Stomach smooth muscle (tissue), 2 donors: ENCODE measurements around the gene GRM4.

ENCODE experiments used
- H3K27ac ChIP-seq: one replicate; pipeline ENCODE4 v1.7.0; 2013; ENCODE audit warnings: mild to moderate bottlenecking, low read length, inconsistent platforms
- H3K27me3 ChIP-seq, 2 donors: one replicate each; pipeline ENCODE4 v1.7.0; 2013; ENCODE audit warnings: low read length in 2 of 2; ENCODE audit not compliant: insufficient read depth in 2 of 2, control insufficient read depth in 1 of 2
- H3K36me3 ChIP-seq, 2 donors: one replicate each; pipeline ENCODE4 v1.7.0; 2013; ENCODE audit warnings: low read length in 2 of 2; ENCODE audit not compliant: control insufficient read depth in 2 of 2, insufficient read depth in 2 of 2
- H3K4me1 ChIP-seq: one replicate; pipeline ENCODE4 v1.7.0; 2013; ENCODE audit warnings: low read length; ENCODE audit not compliant: control insufficient read depth, insufficient read depth
- H3K4me3 ChIP-seq, 2 donors: one replicate each; pipeline ENCODE4 v1.7.0; 2013; ENCODE audit warnings: low read length in 2 of 2
- H3K9ac ChIP-seq, 2 donors: one replicate each; pipeline ENCODE4 v1.7.0; 2013; ENCODE audit warnings: low read length in 2 of 2, mild to moderate bottlenecking in 1 of 2
- H3K9me3 ChIP-seq, 2 donors: one replicate each; pipeline ENCODE4 v1.7.0; 2013; ENCODE audit warnings: low read length in 2 of 2; ENCODE audit not compliant: control insufficient read depth in 2 of 2
- donor health status: healthy.
- donor health status: Pancreatic carcinoma.

GRM4 gene

DNA sequence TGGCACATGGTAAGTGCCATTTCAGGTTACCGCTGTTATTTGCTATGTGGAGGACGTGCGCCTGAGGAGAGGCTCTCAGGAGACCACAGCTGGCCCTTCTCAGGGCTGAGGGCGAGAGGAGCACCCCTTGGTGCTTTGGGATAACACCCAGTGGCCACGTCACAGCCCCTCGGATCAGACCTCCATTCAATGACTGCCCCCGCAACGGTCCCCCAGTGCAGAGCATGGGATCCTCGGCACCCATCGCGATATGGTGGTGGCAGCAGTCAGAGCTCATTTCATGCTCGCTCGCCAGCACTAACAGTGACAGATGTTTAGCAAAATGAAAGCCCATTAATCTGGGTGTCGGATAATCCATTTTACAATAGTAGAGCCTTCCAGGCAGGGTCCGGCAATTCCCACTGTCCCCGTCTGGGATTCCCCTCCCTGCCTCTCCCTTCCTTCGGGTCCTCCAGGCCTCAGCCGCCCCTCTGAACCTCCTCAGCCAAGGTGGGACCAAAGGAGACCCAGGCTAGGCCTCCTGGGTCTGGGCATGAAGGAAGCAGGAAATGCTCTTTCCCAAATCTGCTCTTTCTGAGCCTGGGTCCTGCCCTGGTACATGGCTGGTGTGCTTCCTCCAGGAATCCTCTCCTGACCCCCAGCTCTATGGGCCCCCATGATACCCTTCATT lies 117.1 kb downstream of the GRM4 start:
- Histone ChIP-seq H3K27ac (no peak overlapping the region), H3K4me1 (no peaks in the 10 kb centered on the region), H3K27me3 (peaks cover 0 to 1% of the 10 kb centered on the region in 2 donors), H3K9ac (no peak overlapping the region), H3K36me3 (no peaks in the 10 kb centered on the region), H3K9me3 (no peaks in the 10 kb centered on the region), H3K4me3 (no peak overlapping the region)

DNA sequence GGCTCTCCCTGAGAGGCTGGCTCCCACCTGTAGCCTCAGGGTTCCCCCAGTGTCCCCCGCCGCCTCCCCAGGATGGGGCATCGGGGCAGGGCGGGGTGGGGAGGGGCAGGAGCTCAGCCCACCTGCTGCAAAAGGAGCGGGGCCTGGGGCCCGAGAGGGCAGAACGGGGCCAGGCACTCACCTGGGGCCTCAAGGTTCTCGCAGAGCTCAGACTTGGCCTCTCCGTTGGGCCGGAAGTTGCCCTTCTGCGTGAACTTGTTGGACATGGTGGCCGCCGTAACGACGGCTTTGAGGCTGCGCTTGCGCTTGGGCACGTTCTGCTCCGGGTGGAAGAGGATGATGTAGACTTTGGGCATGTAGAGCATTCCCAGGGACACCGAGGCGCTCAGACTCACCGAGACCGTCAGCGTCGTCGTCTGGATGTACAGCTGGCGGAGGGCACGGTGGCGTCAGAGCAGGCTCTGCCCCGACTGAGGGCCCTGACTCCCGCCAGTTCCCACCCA lies 117.9 kb downstream of the GRM4 start:
- H3K9me3 ChIP-seq = no peaks in the 10 kb centered on the region
- H3K27me3 ChIP-seq = no peaks in the 10 kb centered on the region
- H3K4me1 ChIP-seq = no peaks in the 10 kb centered on the region
- no peaks in the 10 kb centered on the region for H3K36me3 ChIP-seq
- no peak overlapping the region for H3K27ac ChIP-seq
- H3K9ac ChIP-seq = no peak overlapping the region
- no peak overlapping the region for H3K4me3 ChIP-seq

- Histone ChIP-seq H3K36me3 (no peaks in the 10 kb centered on the region), H3K9me3 (no peaks in the 10 kb centered on the region), H3K4me1 (no peaks in the 10 kb centered on the region), H3K4me3 (no peak overlapping the region), H3K27ac (no peak overlapping the region), H3K9ac (no peak overlapping the region), H3K27me3 (no peaks in the 10 kb centered on the region)
These were observed 118.4 kb downstream of the GRM4 start for GRCh38 chr6:34027445-34027936.

DNA sequence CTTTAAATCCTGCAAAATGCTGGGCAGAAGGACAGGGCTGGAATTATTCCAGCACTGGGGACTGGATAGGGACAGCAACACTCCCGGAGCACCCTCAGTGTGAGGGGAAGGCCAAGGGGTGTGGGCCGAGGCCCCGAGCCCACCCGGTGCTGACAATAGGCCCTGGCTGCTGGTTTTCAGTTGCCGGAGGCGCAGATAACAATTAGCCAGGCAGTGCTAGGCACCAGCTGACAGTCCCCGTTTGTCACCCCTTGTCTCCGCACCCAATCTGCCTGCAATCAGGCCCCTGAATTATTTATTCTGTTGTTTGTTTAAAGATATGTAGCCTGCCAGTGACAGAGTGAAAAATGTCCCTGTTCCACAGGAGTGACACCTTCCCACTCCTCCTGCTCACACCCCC lies 120.0 kb downstream of the GRM4 start:
- Histone ChIP-seq H3K27me3 (no peaks in the 10 kb centered on the region), H3K27ac (no peak overlapping the region), H3K4me1 (no peaks in the 10 kb centered on the region), H3K36me3 (no peaks in the 10 kb centered on the region), H3K9me3 (no peaks in the 10 kb centered on the region), H3K9ac (no peak overlapping the region), H3K4me3 (no peak overlapping the region)

DNA sequence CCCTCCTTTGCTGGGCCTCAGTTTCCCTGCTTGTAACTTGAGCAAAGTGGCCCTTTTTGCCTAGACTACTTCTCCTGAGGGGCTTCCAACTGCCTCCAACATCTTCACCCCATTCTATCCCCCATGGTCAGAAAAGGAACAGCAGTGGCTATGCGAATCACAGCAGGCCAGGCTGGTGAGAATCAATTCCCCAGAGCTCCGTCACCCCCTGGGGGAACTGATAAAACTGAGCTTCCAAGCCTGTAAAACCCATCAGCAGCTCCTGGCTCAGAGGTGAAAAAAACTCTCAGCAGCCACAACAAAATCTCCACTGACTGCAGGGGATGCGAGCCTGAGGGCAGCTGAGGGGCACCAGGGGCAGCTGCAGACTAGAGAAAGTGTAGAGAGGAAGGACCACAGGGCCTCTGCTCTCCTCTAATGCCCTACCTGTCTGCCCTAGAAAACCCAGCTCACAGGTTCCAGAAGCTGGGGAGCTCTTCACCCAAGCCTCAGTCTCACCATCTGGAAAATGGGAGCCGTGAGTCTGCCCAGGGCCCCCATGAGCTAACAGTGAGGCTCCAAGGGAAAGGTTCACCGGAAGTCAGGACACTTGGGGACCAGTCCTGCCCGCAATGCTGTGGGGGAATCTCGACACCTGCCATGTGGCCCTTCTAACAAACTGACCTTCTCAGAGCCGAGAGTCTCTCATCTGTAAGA lies 120.6 kb downstream of the GRM4 start:
- no peaks in the 10 kb centered on the region for H3K36me3 ChIP-seq
- no peak overlapping the region for H3K9ac ChIP-seq
- no peak overlapping the region for H3K4me3 ChIP-seq
- H3K27ac ChIP-seq = no peak overlapping the region
- H3K4me1 ChIP-seq = no peaks in the 10 kb centered on the region
- H3K9me3 ChIP-seq = no peaks in the 10 kb centered on the region
- no peaks in the 10 kb centered on the region for H3K27me3 ChIP-seq

GRCh38 chr6:34022873-34023255 lies 123.0 kb downstream of the GRM4 start:
- Histone ChIP-seq H3K27me3 (no peaks in the 10 kb centered on the region), H3K9me3 (no peaks in the 10 kb centered on the region), H3K9ac (no peak overlapping the region), H3K27ac (no peak overlapping the region), H3K4me3 (no peak overlapping the region), H3K36me3 (no peaks in the 10 kb centered on the region), H3K4me1 (no peaks in the 10 kb centered on the region)

GRCh38 chr6:34022250-34022872 lies 123.5 kb downstream of the GRM4 start:
- no peaks in the 10 kb centered on the region for H3K27me3 ChIP-seq

GRCh38 chr6:34021554-34022190 lies 124.2 kb downstream of the GRM4 start:
- no peaks in the 10 kb centered on the region for H3K4me1 ChIP-seq
- H3K36me3 ChIP-seq = no peaks in the 10 kb centered on the region
- H3K27ac ChIP-seq = no peak overlapping the region
- H3K9ac ChIP-seq = no peak overlapping the region
- H3K4me3 ChIP-seq = no peak overlapping the region
- no peaks in the 10 kb centered on the region for H3K9me3 ChIP-seq
- H3K27me3 ChIP-seq = no peaks in the 10 kb centered on the region

More at GRCh38 chr6:34022250-34022872, 123.5 kb downstream of the GRM4 start:
- Histone ChIP-seq H3K9me3 (no peaks in the 10 kb centered on the region), H3K4me3 (no peak overlapping the region), H3K27ac (no peak overlapping the region), H3K4me1 (no peaks in the 10 kb centered on the region), H3K9ac (no peak overlapping the region), H3K36me3 (no peaks in the 10 kb centered on the region)

DNA sequence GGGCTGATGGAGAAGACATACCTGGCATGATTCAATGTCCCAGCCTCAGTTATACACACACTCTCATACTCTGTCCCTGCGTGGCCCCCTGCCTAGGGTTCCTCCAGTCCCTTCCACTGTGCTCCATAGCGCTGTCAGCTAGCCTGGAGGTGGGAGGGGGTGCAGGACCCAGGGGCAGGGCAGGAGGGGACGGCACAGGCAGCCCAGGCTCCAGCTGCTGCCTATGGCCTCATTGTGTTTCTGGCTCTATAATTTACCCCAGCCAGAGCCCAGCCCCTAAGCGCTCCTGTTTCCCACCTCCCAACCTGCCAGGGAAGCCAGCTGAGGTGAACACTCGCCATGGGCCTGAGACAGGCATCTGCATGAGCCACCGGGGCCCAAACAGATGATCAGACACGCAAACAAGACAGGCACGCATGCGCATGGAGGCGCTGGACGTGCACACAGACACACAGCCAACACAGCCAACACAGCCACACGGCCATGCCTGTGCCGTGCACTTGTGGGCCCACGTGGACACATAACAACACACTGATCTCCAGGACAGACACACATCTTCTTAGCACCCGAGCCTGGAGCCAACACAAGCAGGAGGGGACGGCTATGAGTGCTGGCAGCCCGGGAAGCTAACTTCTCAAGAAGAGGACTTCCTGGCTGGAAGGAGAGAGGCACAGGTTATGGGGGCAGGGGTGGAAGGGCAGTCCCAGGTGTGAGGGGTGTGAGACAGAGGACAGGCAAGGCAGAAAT lies 124.9 kb downstream of the GRM4 start:
- Histone ChIP-seq H3K36me3 (no peaks in the 10 kb centered on the region), H3K4me3 (no peak overlapping the region), H3K9me3 (no peaks in the 10 kb centered on the region), H3K9ac (no peak overlapping the region), H3K27ac (no peak overlapping the region), H3K27me3 (no peaks in the 10 kb centered on the region), H3K4me1 (no peaks in the 10 kb centered on the region)

- Histone ChIP-seq H3K27me3 (no peaks in the 10 kb centered on the region), H3K36me3 (no peaks in the 10 kb centered on the region), H3K9ac (no peak overlapping the region), H3K4me1 (no peaks in the 10 kb centered on the region), H3K4me3 (no peak overlapping the region), H3K27ac (no peak overlapping the region), H3K9me3 (no peaks in the 10 kb centered on the region)
These were observed 125.6 kb downstream of the GRM4 start for GRCh38 chr6:34020278-34020677.
